Body of pancreas (tissue), 4 donors: Measurements from ENCODE around the gene PSMD1.

Experiments used
- CTCF ChIP-seq, 7 experiments: fragments of 450-650 bp in 4 of 7; fragments of 200-600 bp in 3 of 7; sonication (generic) in 3 of 7; IDR thresholded peaks; one replicate each; pipeline ENCODE4 v1.5.1; 2016 to 2019; ENCODE audit warnings: antibody characterized with exemption in 7 of 7
- POLR2A ChIP-seq, 3 donors: fragments of 450-650 bp; IDR thresholded peaks; one replicate each; pipeline ENCODE4 v1.6.1; 2016; ENCODE audit warnings: antibody characterized with exemption in 3 of 3, mild to moderate bottlenecking in 2 of 3

- TF ChIP-seq CTCF (IDR thresholded peaks at IDR 0.05) (no peak), POLR2A (IDR thresholded peaks at IDR 0.05) (no peak)
Observed at GRCh38 chr2:231201475-231201814, 144.8 kb downstream of the PSMD1 start.
